Measurements from ENCODE around the gene MCF2L. TPM values are rescaled to one million over a fixed set of nuclear protein-coding genes. Genes with fewer than 3 reads are reported as not detected.

Gene MCF2L
- total and polyA plus RNA-seq, 5 donors from 2014 or later: 0.34 to 22.2 (median 1.3) TPM

GRCh38 chr13:112962396-112962795 lies 6.6 kb upstream of the MCF2L start:
- Histone ChIP-seq H3K27ac (ENCODE audit: insufficient read depth, low read length, poor library complexity, severe bottlenecking) (no peak overlapping the region), H3K27me3 (ENCODE audit: control insufficient read depth, insufficient read depth, low read length) (no peaks in the 10 kb centered on the region), H3K4me3 (ENCODE audit: low read depth, low read length) (no peak overlapping the region), H3K36me3 (ENCODE audit: control insufficient read depth, insufficient read depth, low read length) (no peaks in the 10 kb centered on the region), H3K9me3 (ENCODE audit: control insufficient read depth in 2 of 2, low read length in 2 of 2) (no peaks in the 10 kb centered on the region), H3K4me1 (ENCODE audit: control insufficient read depth, insufficient read depth, low read length, poor library complexity, severe bottlenecking) (no peaks in the 10 kb centered on the region)
- Mint-ChIP-seq H3K4me3 (no peak overlapping the region), H3K36me3 (no peaks in the 10 kb centered on the region), H3K27me3 (no peaks in the 10 kb centered on the region), H3K27ac (no peak overlapping the region), H3K9me3 (no peaks in the 10 kb centered on the region), H3K4me1 (peaks cover 0 to 6% (median 0%) of the 10 kb centered on the region in 4 donors)
- ATAC-seq (ENCODE audit: low read depth in 2 of 2): no peak
- DNase-seq: no peak

- no peaks in the 10 kb centered on the region for H3K27me3 ChIP-seq (ENCODE audit: control insufficient read depth, insufficient read depth, low read length)
- Mint-ChIP-seq H3K9me3 (no peaks in the 10 kb centered on the region), H3K27ac (no peak overlapping the region), H3K27me3 (no peaks in the 10 kb centered on the region), H3K36me3 (no peaks in the 10 kb centered on the region), H3K4me1 (peaks cover 0 to 10% (median 1%) of the 10 kb centered on the region in 4 donors), H3K4me3 (no peak overlapping the region)
- peaks cover under 1% of the 10 kb centered on the region for H3K4me1 ChIP-seq (ENCODE audit: control insufficient read depth, insufficient read depth, low read length, poor library complexity, severe bottlenecking)
- no peaks in the 10 kb centered on the region for H3K36me3 ChIP-seq (ENCODE audit: control insufficient read depth, insufficient read depth, low read length)
- no peak for ATAC-seq (ENCODE audit: low read depth in 2 of 2)
- no peak overlapping the region for H3K4me3 ChIP-seq (ENCODE audit: low read depth, low read length)
- H3K27ac ChIP-seq (ENCODE audit: insufficient read depth, low read length, poor library complexity, severe bottlenecking): no peak overlapping the region
- H3K9me3 ChIP-seq (ENCODE audit: control insufficient read depth in 2 of 2, low read length in 2 of 2): no peaks in the 10 kb centered on the region
- no peak for DNase-seq
Measured at GRCh38 chr13:112962911-112963625, 5.9 kb upstream of the MCF2L start.

GRCh38 chr13:112963641-112964040 lies 5.4 kb upstream of the MCF2L start:
- DNase-seq (no peak), ATAC-seq (ENCODE audit: low read depth in 2 of 2) (no peak)
- H3K4me3 Mint-ChIP-seq: no peak overlapping the region
- H3K27me3 ChIP-seq (ENCODE audit: control insufficient read depth, insufficient read depth, low read length): no peaks in the 10 kb centered on the region
- no peaks in the 10 kb centered on the region for H3K9me3 Mint-ChIP-seq
- H3K27ac ChIP-seq (ENCODE audit: insufficient read depth, low read length, poor library complexity, severe bottlenecking): no peak overlapping the region
- peaks cover 6% of the 10 kb centered on the region for H3K4me1 ChIP-seq (ENCODE audit: control insufficient read depth, insufficient read depth, low read length, poor library complexity, severe bottlenecking)
- H3K9me3 ChIP-seq (ENCODE audit: control insufficient read depth in 2 of 2, low read length in 2 of 2): no peaks in the 10 kb centered on the region
- peaks cover 0 to 12% (median 1%) of the 10 kb centered on the region in 4 donors for H3K4me1 Mint-ChIP-seq
- no peak overlapping the region for H3K27ac Mint-ChIP-seq
- H3K4me3 ChIP-seq (ENCODE audit: low read depth, low read length): no peak overlapping the region
- H3K27me3 Mint-ChIP-seq: no peaks in the 10 kb centered on the region
- H3K36me3 Mint-ChIP-seq: no peaks in the 10 kb centered on the region
- no peaks in the 10 kb centered on the region for H3K36me3 ChIP-seq (ENCODE audit: control insufficient read depth, insufficient read depth, low read length)

GRCh38 chr13:112964971-112965492 lies 4.0 kb upstream of the MCF2L start:
- no peaks in the 10 kb centered on the region for H3K36me3 Mint-ChIP-seq
- Histone ChIP-seq H3K4me1 (ENCODE audit: control insufficient read depth, insufficient read depth, low read length, poor library complexity, severe bottlenecking) (peaks cover 17% of the 10 kb centered on the region), H3K4me3 (ENCODE audit: low read depth, low read length) (no peak overlapping the region), H3K9me3 (ENCODE audit: control insufficient read depth in 2 of 2, low read length in 2 of 2) (no peaks in the 10 kb centered on the region), H3K27ac (ENCODE audit: insufficient read depth, low read length, poor library complexity, severe bottlenecking) (no peak overlapping the region), H3K36me3 (ENCODE audit: control insufficient read depth, insufficient read depth, low read length) (no peaks in the 10 kb centered on the region), H3K27me3 (ENCODE audit: control insufficient read depth, insufficient read depth, low read length) (peaks cover 2% of the 10 kb centered on the region)
- H3K27me3 Mint-ChIP-seq: no peaks in the 10 kb centered on the region
- ATAC-seq (ENCODE audit: low read depth in 2 of 2) (no peak), DNase-seq (no peak)
- H3K9me3 Mint-ChIP-seq: no peaks in the 10 kb centered on the region
- no peak overlapping the region for H3K27ac Mint-ChIP-seq
- H3K4me1 Mint-ChIP-seq: peaks cover 4 to 21% (median 9%) of the 10 kb centered on the region in 4 donors
- H3K4me3 Mint-ChIP-seq: no peak overlapping the region

- ATAC-seq (ENCODE audit: low read depth in 2 of 2) (no peak), DNase-seq (no peak)
- H3K4me1 ChIP-seq (ENCODE audit: control insufficient read depth, insufficient read depth, low read length, poor library complexity, severe bottlenecking): peaks cover 23% of the 10 kb centered on the region
- H3K9me3 ChIP-seq (ENCODE audit: control insufficient read depth in 2 of 2, low read length in 2 of 2): no peaks in the 10 kb centered on the region
- Mint-ChIP-seq H3K4me1 (peaks cover 6 to 27% (median 12%) of the 10 kb centered on the region in 4 donors), H3K9me3 (no peaks in the 10 kb centered on the region), H3K27ac (peak overlapping the region in 2 of 3 donors; percentile 7 to 16), H3K27me3 (no peaks in the 10 kb centered on the region), H3K4me3 (peak overlapping the region in 2 of 4 donors; percentile 82 to 92), H3K36me3 (no peaks in the 10 kb centered on the region)
- H3K27me3 ChIP-seq (ENCODE audit: control insufficient read depth, insufficient read depth, low read length): peaks cover 3% of the 10 kb centered on the region
- no peak overlapping the region for H3K27ac ChIP-seq (ENCODE audit: insufficient read depth, low read length, poor library complexity, severe bottlenecking)
- H3K36me3 ChIP-seq (ENCODE audit: control insufficient read depth, insufficient read depth, low read length): no peaks in the 10 kb centered on the region
- H3K4me3 ChIP-seq (ENCODE audit: low read depth, low read length): no peak overlapping the region
Measured at GRCh38 chr13:112965573-112966115, 3.4 kb upstream of the MCF2L start.

GRCh38 chr13:112966776-112967175 lies 2.2 kb upstream of the MCF2L start:
- DNase-seq: no peak
- H3K4me1 ChIP-seq (ENCODE audit: control insufficient read depth, insufficient read depth, low read length, poor library complexity, severe bottlenecking): peaks cover 23% of the 10 kb centered on the region
- no peaks in the 10 kb centered on the region for H3K9me3 Mint-ChIP-seq
- no peak overlapping the region for H3K27ac ChIP-seq (ENCODE audit: insufficient read depth, low read length, poor library complexity, severe bottlenecking)
- no peaks in the 10 kb centered on the region for H3K9me3 ChIP-seq (ENCODE audit: control insufficient read depth in 2 of 2, low read length in 2 of 2)
- H3K4me3 Mint-ChIP-seq: peak overlapping the region in 3 of 4 donors; percentile 63 to 92 (median 82)
- H3K27me3 ChIP-seq (ENCODE audit: control insufficient read depth, insufficient read depth, low read length): peaks cover 3% of the 10 kb centered on the region
- H3K4me1 Mint-ChIP-seq: peaks cover 6 to 36% (median 12%) of the 10 kb centered on the region in 4 donors
- H3K4me3 ChIP-seq (ENCODE audit: low read depth, low read length): no peak overlapping the region
- peaks cover 4% of the 10 kb centered on the region for H3K27me3 Mint-ChIP-seq
- no peaks in the 10 kb centered on the region for H3K36me3 Mint-ChIP-seq
- no peak overlapping the region for H3K27ac Mint-ChIP-seq
- no peaks in the 10 kb centered on the region for H3K36me3 ChIP-seq (ENCODE audit: control insufficient read depth, insufficient read depth, low read length)
- ATAC-seq (ENCODE audit: low read depth in 2 of 2): no peak

- Mint-ChIP-seq H3K9me3 (peaks cover 0 to 2% (median 0%) of the 10 kb centered on the region in 7 donors), H3K4me3 (peak overlapping the region in 3 of 4 donors; percentile 79 to 92 (median 84)), H3K27ac (peak overlapping the region; percentile 69 to 96 (median 82)), H3K36me3 (no peaks in the 10 kb centered on the region), H3K27me3 (peaks cover 4% of the 10 kb centered on the region), H3K4me1 (peaks cover 6 to 42% (median 13%) of the 10 kb centered on the region in 4 donors)
- H3K27ac ChIP-seq (ENCODE audit: insufficient read depth, low read length, poor library complexity, severe bottlenecking): no peak overlapping the region
- no peaks in the 10 kb centered on the region for H3K9me3 ChIP-seq (ENCODE audit: control insufficient read depth in 2 of 2, low read length in 2 of 2)
- peaks cover 23% of the 10 kb centered on the region for H3K4me1 ChIP-seq (ENCODE audit: control insufficient read depth, insufficient read depth, low read length, poor library complexity, severe bottlenecking)
- no peaks in the 10 kb centered on the region for H3K36me3 ChIP-seq (ENCODE audit: control insufficient read depth, insufficient read depth, low read length)
- no peak overlapping the region for H3K4me3 ChIP-seq (ENCODE audit: low read depth, low read length)
- ATAC-seq (ENCODE audit: low read depth in 2 of 2): no peak
- H3K27me3 ChIP-seq (ENCODE audit: control insufficient read depth, insufficient read depth, low read length): peaks cover 3% of the 10 kb centered on the region
- no peak for DNase-seq
Measured at GRCh38 chr13:112967686-112968379, 1.2 kb upstream of the MCF2L start.
